AG08395 (cell line): ENCODE results near the gene NRXN3.

ENCODE experiments used
- DNase-seq: peaks from one replicate; pipeline ENCODE4 v3.0.0; 2012; ENCODE audit warnings: mixed read lengths, low spot score

The NRXN3 gene

DNA sequence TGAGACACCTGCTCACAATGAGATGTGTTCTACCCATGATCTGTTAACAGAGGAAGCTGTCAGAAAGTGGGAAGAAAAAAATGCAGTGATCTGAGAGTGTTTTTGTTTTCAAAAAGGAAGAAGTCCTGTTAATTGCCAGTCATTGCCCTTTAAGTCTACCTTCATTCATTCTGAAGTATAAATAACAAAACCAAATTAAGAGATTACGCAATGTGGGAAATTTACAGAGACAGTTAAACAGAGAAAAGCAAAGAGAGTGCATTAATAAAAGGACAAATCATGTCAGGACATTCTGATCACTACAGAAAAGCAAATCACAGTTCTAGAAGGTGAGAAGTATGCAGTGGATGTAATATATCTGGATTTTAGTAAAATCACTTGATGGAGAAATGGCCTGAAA is 154.2 kb downstream of the NRXN3 start:
- DNase-seq: no peak

DNA sequence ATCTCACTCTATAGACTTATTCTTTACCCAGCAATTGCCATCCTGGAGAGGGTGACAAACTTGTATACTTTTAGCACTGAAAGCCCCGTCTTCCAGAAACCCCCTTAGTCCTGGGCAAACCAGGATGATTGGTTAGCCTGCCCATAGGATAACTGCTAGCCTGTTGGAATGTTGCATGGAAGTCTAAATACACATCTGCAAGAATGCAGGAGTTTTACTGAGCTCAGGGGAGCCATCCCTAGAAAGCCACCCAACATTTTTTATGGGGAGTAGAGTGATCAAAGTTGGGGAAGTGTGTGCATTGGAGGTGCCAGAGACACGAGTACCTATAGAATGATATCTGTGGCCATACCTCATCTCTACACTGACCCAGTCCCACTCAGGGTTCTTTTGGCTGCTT is 155.7 kb downstream of the NRXN3 start:
- no peak for DNase-seq

DNA sequence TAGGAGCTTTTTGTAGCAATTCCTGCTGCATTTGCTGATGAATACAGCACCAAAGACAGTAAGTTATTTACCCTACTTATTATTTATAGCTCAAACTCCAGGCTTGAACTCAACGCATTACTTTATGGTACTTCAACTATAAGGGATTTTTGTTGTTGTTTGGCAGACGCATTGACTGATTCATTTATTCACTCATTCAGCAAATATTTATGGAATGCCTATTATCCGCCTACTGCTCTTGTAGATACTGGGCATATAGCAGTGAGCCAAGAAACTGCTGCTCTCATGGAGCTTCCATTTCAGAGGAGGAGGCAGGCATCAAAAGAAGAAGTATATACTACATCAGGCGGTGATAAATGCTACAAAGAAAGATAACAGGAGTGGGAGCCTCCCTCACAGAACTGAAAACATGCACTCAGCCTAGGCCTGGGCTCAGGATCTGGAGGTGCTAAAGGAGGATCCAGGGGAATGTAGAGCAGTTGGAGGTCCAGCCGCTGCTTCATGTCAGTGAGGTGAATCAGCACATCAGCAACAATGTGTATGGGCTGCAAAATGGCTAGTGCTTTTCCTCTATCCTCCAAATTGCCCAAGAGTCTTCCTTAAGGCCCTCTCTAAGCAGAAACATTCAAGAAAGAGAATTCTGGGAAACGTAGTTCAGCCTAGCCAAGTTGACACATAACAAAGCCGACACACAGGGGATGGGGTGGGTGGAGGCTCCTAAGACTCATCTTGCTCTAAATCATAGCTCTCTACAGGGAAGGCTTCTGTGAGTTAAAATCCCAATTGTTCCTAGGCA is 157.5 kb downstream of the NRXN3 start:
- DNase-seq: no peak

DNA sequence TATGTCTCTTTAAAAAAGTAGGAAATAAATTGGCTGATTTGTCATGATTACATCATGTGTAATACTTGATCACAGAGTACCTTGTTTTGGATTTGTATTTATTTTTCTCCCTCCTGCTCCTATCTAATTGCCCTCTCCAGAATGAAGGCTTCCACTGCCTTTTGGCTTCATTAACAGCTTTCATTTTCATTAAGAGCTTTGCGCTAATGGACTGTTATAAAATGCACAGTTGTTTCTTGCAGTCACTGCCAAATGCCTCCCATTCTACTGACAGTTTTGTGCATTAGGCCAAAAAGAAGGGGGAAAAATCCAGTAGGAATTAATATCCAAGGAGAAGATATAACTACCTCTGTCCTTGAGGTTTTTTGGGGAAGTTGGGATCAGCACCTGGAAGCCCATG is 159.2 kb downstream of the NRXN3 start:
- DNase-seq: no peak

DNA sequence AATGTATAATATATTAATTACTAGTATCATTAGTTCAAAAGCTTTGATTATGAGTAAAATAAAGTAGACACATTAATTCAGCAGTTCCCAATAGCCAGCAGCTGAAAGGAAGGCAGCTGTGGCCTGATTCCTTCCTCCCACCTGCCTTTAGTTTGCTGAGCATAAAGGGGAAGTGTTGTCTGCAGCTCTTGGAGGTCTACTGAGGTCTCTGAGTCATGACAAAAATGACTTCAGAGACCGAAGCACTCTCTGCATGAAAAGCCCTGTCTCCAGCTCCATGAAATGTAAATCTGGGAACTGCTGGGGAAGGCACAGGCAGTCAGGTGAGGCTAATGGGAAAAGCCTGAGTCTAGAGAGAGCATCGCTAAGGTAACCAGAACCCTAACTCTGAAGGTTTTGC is 165.4 kb downstream of the NRXN3 start:
- no peak for DNase-seq

DNA sequence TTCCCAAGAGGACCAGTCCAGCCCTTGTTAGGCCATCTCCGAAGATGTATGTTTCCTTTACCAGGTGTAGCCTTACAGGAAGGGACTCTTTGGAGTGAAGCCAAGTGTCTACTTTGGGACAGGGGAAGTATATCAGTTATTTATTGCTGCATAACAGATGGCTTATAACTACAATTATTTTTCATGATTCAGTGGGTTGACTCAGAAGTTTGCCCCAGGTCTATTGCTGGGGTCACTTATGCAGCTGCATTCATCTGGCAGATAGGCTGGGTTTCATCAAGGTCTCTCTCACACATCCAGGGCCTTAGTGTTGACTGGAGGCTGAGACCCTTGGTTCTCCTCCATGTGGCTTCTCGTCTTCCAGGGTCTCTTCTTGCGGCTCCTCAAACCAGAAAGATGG is 170.1 kb downstream of the NRXN3 start:
- no peak for DNase-seq

DNA sequence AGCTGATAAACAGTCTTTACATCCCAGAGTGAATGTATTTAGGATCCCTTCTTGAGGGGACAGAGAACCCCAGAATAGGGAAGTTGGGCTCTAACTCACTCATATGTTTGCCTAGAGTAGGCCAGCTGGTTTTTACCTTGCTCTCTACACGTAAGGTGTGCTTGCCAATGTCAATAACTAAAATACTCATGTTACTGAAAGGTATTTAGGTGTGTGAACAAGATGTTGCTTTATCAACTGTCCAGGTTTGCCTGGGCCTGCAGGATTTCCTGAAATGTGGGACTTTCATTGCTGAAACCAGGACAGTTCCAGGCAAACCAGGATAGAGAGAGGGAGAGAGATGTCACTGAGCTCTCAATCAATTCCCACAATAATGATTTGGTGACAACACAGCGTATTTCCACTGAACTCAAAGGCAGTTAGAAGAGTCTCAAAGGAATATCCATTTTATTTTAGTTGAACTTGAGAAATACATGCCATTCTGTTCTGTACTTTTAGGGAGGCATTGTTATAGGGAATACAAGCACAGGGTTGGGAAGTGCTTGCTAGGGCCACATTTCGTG is 171.7 kb downstream of the NRXN3 start:
- no peak for DNase-seq

DNA sequence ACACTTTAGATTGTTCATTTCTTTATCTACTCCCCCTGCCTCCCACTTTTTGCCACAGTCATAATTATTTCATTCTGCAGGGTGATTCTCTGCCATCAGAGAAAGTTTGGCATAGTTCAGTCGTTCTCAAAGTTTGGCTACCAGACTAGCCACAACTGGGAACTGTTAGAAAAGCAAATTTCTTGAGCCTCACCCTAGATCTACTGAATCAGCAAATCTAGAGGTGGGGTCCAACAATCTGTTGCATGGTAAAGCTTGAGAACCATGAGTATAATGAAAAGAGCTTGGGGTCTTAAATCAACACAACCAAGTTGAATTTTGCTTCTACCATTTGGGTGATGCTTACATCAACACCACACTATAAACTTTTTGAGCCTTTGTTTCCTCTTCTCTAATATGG is 172.7 kb downstream of the NRXN3 start:
- no peak for DNase-seq

DNA sequence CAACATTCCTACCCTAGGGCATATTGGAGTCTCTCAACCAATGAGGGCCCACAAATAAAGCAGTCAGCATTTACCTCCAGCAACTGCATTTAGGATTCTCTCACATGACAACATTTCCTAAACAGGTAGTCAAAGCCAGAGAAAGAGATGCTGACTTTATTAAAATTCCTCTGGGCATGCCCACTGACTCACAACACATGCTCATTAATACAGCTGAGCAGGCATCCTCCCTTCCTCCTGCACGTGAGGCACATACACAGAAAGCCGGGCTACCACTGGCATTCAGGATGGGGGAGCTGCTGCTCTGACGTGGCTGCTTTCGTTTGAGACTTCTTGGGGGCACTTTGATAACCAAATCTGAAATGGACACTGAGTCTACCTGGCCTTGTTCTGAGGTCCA is 174.1 kb downstream of the NRXN3 start:
- DNase-seq: no peak

DNA sequence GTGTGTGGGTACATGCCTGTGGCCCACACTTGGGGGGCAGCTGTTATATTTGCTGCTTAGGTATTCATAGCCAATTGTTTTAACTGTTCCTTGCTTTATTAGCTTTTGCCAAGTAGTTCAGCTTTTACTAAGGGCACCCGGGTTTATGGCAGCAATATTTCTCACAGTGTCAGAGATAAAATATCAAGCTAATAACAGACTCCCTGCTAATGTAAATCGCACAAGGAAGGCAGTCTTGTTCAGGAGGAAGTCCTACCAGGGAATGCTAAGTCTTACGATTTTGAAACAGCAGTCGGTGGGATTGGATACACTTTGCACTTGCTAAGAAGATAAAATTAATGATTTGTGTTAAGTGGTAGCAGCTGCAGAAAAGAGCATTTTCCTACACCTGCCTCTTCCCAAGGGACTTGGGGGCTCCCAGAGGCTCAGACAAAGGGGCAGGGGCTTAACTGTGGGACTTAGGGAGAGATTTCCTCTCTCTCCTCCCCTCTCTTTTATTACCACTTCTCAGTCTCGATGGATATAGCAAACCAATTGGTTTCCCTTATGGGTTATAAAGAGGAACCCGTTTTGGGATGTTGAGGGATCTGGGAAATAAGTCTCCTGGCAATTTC is 175.1 kb downstream of the NRXN3 start:
- DNase-seq: no peak

DNA sequence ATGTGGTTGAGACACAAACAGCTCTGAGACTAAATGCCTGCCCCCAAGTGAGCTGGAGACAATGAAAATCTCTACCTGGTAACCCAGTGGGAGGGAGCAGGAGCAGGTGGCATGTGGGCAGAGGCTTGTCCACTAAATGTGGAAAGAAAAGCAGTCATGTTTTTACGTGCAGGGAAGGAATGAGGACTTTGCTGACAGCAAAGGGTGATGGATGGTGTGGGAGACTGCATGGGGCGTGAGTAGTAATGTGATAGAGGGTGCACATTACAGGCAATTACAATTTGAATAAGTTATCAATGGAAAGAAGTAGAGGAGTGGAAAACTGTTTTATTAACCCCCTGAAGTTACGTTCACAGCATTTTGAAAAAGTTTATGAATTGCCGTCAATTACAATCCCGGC is 176.6 kb downstream of the NRXN3 start:
- no peak for DNase-seq

DNA sequence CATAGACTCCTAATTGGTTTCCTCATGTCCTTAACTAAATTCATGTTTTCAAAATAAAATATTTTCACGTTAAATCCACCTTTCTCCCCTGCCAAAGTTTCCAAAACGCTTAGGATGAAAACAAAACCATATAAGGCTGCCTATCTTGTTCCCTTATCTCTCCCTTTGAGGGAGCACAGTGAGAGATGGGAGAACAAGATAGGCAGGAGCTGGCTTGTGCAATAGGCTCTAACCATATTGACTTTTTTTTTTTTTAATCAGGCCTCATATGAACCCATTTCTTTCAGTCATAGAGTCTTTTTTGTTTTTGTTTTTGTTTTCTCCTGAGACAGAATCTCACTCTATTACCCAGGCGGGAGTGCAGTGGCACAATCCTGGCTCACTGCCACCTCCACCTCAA is 184.9 kb downstream of the NRXN3 start:
- no peak for DNase-seq

DNA sequence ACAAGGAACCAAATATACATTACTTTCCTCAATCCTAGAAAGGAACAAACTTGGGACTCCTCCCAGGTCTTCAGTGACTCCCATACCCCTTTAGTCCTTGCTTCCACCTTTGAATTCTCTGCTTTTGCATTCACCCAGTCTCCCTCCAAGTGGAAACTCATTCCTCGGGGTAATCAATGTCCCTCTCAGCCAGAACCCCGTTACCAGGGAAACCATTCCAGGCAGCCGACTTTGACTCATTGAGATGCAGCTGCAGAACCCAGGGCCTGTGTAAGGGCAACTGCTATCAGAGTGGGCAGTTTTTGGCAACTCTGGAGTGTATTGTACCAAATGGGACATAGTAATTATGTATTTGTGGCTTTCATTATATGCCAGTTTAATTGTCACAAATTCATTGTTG is 186.2 kb downstream of the NRXN3 start:
- no peak for DNase-seq

DNA sequence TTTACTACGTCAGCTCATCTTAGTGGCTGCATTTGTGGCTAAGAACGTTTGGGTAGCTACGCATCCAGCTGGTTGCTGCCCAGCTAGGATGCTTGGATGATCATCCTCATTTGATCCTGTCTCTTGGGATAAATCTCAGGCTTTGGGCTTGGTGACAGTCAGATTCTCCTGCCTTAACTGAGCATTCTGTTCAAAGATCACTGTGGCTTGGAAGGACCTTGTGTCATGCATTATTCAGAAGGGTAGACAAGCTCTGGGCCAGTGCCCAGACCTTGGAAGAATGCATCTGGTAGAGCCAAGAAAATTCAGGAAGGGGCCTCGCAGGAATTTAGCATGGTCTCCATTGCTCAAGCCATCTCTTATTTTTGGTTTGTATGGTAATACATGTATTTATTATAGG is 188.4 kb downstream of the NRXN3 start:
- DNase-seq: no peak

DNA sequence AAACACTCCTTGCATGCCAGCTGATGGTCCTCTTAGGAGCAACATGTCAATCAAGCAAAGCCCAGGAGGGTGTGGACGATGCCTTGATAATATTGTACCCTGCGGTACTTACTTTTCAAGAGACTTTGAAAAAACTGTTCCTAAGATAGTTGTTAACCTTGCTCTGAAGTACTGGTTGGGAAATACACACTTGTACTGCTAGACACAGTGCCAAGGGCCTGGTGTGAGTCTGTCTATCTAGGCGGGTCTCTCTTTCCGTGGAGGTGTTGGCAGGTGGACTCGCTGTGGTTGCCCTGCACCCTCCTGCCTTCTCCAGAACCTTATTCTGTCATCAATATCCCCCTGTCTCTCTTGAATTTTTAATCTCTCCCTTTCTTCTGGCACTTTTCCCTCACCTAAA is 189.4 kb downstream of the NRXN3 start:
- DNase-seq: no peak

DNA sequence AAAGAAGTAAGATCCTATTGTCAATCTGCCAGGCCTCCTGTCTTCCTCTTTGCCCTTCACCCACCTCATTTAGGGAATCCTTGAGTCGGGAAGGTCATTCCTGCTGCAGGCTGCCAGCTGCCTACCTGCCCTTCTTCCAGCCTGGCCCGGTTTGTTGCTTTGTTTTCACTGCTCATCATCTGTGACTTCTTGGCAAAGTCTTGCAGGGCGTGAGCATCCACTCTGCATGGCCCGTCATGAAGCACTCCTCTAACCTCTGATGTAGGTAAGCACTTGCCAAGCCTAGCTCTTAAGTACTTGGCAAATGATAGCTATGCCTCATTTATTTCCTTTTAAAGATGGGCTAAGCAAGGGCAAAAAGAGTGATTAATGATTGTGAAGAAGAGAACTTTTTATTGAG is 192.8 kb downstream of the NRXN3 start:
- DNase-seq: no peak

DNA sequence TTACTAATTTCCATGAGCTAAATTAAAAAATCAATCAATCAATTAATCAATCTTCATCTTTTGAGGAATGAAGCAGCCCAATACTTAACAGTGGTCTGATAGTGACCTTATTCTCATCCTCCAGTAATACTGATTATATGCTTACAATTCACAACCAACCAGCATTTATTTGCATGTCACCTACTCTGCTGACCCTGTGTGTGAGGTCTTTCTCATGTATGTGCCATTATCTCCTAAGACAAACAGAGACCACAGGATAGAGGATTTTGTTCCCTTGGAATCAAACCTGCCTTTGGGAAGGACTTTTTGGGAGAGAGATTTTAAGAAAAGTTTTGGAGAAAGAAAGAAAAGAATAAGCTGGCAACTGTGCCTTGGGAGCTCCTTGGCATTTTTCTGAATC is 197.2 kb downstream of the NRXN3 start:
- no peak for DNase-seq

DNA sequence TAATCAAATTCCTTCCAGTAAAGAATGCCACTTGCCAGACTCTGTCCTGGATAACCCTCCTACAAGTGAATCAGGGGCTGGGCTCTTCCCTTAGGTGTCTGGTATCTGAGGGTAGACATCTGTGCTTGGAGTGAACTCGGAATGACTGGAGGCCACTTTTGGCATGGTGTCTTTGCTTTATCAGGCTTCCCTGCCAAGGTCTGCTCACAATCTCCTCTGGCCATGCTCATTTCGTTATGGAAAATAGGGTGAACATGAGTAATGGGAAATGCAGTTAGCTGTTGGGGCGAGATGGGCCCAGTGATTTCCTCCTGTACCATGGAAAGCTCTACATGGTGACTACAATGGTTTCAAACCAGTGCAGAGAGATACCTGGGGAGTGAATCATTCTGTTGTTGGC is 212.9 kb downstream of the NRXN3 start:
- DNase-seq: no peak

DNA sequence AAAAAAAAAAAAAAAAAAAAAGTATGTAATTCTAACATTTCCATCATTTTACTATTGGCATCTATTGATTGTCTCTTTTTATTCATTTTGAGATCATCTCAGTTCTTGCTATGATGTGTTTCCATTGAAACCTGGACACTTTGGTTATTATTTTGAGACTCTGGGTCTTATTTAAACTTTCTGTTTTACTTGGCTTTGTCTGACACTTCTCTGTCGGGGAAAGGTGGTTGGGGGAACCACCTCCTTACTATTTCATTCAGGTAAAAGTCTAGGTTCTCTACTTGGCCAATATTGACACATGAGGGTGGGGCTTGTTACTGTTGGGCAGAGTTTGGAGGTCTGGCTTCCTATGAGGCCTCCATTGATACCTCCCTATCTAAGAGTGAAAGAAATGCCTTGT is 228.0 kb downstream of the NRXN3 start:
- no peak for DNase-seq

DNA sequence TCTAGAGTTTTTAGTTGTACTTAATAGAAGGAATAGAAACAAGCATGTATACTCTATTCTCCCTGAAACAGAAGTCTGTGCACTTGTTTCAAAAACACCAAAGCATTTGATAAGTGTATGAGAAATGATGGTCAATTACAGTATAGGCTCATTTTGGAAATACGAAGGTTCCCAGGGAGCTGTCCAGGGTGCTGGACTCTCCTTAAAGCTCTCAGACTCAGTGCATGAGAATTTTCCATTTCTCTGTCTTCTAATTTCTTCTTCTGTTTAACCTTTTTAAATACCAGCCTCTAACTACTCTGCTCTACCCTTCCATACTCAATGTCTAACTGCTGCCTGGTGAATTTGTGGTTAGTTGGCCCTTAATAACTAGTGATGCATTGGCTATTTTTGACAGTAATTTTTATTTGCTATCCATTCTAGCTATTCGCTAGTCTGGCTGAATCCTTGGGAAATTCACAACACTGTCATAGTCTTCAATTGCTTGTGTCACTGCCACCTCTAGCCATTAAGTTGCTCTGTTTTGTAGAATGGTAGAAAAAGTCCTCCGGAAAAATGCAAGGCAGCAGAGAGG is 229.2 kb downstream of the NRXN3 start:
- DNase-seq: no peak

DNA sequence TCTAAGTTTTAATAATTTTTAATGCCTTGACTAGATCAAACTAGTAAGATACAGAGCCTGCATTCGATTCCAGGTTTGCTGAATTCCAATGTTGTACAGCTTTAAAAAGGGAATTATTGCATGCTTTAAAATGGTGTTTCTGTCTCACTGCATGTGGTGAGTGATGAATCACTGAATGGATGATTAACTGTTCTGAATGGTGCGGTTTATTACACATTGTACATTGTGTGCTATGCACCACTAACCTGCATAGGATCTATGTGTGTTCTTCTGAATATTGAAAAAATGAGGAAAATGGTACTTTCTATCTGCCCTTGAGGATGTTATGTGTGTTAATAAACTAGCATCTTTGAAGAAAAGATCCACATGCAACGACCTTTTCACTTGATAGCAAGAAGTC is 231.7 kb downstream of the NRXN3 start:
- no peak for DNase-seq

DNA sequence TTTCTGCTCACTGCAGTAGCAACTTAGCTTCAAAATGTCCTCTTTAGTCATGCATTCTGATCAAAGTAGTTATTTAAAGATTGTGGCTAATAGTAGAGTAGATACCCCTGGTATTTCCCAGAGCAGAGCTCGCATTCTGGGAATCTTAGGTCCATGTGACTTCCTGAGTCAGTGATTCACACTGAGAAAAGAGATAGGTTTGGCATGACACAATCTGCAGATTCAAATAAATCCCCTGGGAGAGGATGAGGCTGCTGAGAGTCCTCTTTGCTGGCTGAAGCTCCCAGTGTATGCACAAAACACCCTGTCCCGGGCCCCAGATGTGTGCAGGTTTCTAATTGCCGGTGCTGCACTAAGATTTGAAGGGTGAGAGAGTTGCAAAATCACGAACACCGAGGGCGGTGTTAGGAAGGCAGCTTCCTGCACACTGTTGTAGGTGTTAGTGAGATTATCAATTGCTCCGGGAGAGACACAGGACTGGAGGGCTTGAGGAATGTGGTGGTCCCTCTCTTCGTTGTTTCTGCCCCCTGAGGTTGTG is 233.2 kb downstream of the NRXN3 start:
- DNase-seq: no peak
